Esophagus muscularis mucosa (tissue), 4 donors: Measurements from ENCODE around the gene RNASE3.

Experiments used
- EP300 ChIP-seq: sonication (generic); formaldehyde crosslinking; IDR thresholded peaks from one replicate; pipeline ENCODE4 v1.6.1; 2017; ENCODE audit warnings: antibody characterized with exemption
- POLR2A ChIP-seq: fragments of 450-650 bp; IDR thresholded peaks from one replicate; pipeline ENCODE4 v1.6.1; 2017; ENCODE audit warnings: antibody characterized with exemption, moderate library complexity, mild to moderate bottlenecking, low read depth
- TF ChIP-seq, protein P1 (sequence below), 3 experiments: fragments of 200-600 bp in 2 of 3; fragments of 450-650 bp in 1 of 3; sonication (generic) in 2 of 3; IDR thresholded peaks; one replicate each; pipeline ENCODE4 v1.5.1; 2017 to 2019; ENCODE audit warnings: antibody characterized with exemption in 3 of 3, mild to moderate bottlenecking in 2 of 3, moderate library complexity in 1 of 3

GRCh38 chr14:20857630-20858261, 33.4 kb upstream of the RNASE3 start:
- TF ChIP-seq POLR2A (no peak), EP300 (no peak)
- TF ChIP-seq, protein P1, sequence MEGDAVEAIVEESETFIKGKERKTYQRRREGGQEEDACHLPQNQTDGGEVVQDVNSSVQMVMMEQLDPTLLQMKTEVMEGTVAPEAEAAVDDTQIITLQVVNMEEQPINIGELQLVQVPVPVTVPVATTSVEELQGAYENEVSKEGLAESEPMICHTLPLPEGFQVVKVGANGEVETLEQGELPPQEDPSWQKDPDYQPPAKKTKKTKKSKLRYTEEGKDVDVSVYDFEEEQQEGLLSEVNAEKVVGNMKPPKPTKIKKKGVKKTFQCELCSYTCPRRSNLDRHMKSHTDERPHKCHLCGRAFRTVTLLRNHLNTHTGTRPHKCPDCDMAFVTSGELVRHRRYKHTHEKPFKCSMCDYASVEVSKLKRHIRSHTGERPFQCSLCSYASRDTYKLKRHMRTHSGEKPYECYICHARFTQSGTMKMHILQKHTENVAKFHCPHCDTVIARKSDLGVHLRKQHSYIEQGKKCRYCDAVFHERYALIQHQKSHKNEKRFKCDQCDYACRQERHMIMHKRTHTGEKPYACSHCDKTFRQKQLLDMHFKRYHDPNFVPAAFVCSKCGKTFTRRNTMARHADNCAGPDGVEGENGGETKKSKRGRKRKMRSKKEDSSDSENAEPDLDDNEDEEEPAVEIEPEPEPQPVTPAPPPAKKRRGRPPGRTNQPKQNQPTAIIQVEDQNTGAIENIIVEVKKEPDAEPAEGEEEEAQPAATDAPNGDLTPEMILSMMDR (IDR thresholded peaks at IDR 0.05), result peak; percentile 78 to 93 (median 91)
